HEK293 (cell line): Measurements from ENCODE around the gene RIPK4.

Experiments
- KLF1 ChIP-seq: fragments of 450-650 bp; formaldehyde crosslinking; IDR thresholded peaks from 2 replicates; pipeline ENCODE4 v1.5.1; 2016; ENCODE audit warnings: missing biosample characterization, missing genetic modification characterization
- ZFHX2 ChIP-seq: fragments of 450-650 bp; formaldehyde crosslinking; conservative IDR thresholded peaks from 2 replicates; pipeline ENCODE4 v1.5.1; 2016; ENCODE audit warnings: missing biosample characterization, missing genetic modification characterization
- ZNF274 ChIP-seq, 2 experiments: fragments of 200-500 bp in 1 of 2; fragments of 450-650 bp in 1 of 2; sonication (Bioruptor generic) in 1 of 2; formaldehyde crosslinking in 1 of 2; IDR thresholded peaks; 2 replicates each; pipeline versions ENCODE4 v1.5.1 to v1.6.1; 2014 to 2016; ENCODE audit warnings: borderline replicate concordance in 1 of 2, inconsistent platforms in 1 of 2, low read length in 1 of 2, missing biosample characterization in 1 of 2, missing genetic modification characterization in 1 of 2
- ZNF335 ChIP-seq: fragments of 450-650 bp; formaldehyde crosslinking; conservative IDR thresholded peaks from 2 replicates; pipeline ENCODE4 v1.5.1; 2016; ENCODE audit warnings: missing biosample characterization, missing genetic modification characterization
- ZNF366 ChIP-seq: fragments of 450-650 bp; formaldehyde crosslinking; conservative IDR thresholded peaks from 2 replicates; pipeline ENCODE4 v1.5.1; 2016; ENCODE audit warnings: missing biosample characterization, missing genetic modification characterization
- ZNF416 ChIP-seq: fragments of 450-650 bp; formaldehyde crosslinking; IDR thresholded peaks from 2 replicates; pipeline ENCODE4 v1.5.1; 2016; ENCODE audit warnings: missing biosample characterization, missing genetic modification characterization
- ZNF529 ChIP-seq: fragments of 450-650 bp; formaldehyde crosslinking; IDR thresholded peaks from 2 replicates; pipeline ENCODE4 v1.5.1; 2017; ENCODE audit warnings: missing genetic modification characterization, missing biosample characterization; ENCODE audit not compliant: insufficient replicate concordance
- ZNF571 ChIP-seq: fragments of 450-650 bp; formaldehyde crosslinking; IDR thresholded peaks from 2 replicates; pipeline ENCODE4 v1.5.0; 2017; ENCODE audit warnings: missing biosample characterization, missing genetic modification characterization
- ZNF747 ChIP-seq: fragments of 450-650 bp; formaldehyde crosslinking; IDR thresholded peaks from 2 replicates; pipeline ENCODE4 v1.5.1; 2016; ENCODE audit warnings: missing biosample characterization, missing genetic modification characterization
- ZNF76 ChIP-seq: fragments of 450-650 bp; formaldehyde crosslinking; IDR thresholded peaks from 2 replicates; pipeline ENCODE4; 2016; ENCODE audit warnings: low read depth, missing biosample characterization, missing genetic modification characterization, borderline replicate concordance
- TF ChIP-seq, protein P1 (sequence below): fragments of 450-650 bp; formaldehyde crosslinking; conservative IDR thresholded peaks from 2 replicates; pipeline ENCODE4 v1.5.1; 2016; ENCODE audit warnings: low read depth, missing biosample characterization, missing genetic modification characterization
- TF ChIP-seq, protein P2 (sequence below): fragments of 450-650 bp; formaldehyde crosslinking; IDR thresholded peaks from 2 replicates; pipeline ENCODE4 v1.5.1; 2016; ENCODE audit warnings: missing biosample characterization, missing genetic modification characterization
- TF ChIP-seq, protein P3 (sequence below): fragments of 450-650 bp; formaldehyde crosslinking; IDR thresholded peaks from 2 replicates; pipeline ENCODE4 v1.5.1; 2016; ENCODE audit warnings: missing biosample characterization, missing genetic modification characterization, borderline replicate concordance

DNA sequence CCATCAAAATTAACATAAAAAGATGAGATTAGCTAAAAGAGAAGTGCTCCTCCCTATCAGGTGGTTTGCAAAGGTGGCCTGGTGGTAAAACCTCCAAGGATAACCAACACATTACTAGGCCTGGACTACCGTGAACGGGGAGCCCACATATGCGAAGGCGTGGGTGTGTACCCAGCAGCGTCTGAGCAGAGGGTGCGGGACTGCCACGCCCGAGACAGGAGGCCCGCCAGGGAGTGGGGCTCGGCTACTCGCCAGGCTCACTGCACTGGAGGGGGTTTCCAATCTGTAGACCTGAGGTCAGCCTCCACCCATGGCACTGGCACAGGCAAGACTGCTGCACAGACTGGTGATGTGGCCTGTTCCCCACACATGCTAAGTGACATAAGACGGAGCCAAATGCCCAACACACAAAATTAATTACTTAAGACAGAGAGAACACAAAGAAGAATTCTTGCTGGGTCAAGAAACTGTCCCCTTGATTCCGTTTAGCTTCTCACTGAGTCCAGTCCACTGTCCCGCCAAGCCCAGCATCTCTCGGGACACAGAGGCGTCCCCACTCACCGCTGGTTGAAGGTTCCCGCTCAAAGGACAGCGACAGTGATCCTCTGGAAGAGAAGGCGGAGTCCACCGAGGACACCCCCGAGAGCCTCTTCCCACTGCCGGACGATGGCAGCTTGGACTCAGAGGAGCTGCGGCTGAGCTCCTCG is 23.4 kb downstream of the RIPK4 start:
- TF ChIP-seq, protein P1, sequence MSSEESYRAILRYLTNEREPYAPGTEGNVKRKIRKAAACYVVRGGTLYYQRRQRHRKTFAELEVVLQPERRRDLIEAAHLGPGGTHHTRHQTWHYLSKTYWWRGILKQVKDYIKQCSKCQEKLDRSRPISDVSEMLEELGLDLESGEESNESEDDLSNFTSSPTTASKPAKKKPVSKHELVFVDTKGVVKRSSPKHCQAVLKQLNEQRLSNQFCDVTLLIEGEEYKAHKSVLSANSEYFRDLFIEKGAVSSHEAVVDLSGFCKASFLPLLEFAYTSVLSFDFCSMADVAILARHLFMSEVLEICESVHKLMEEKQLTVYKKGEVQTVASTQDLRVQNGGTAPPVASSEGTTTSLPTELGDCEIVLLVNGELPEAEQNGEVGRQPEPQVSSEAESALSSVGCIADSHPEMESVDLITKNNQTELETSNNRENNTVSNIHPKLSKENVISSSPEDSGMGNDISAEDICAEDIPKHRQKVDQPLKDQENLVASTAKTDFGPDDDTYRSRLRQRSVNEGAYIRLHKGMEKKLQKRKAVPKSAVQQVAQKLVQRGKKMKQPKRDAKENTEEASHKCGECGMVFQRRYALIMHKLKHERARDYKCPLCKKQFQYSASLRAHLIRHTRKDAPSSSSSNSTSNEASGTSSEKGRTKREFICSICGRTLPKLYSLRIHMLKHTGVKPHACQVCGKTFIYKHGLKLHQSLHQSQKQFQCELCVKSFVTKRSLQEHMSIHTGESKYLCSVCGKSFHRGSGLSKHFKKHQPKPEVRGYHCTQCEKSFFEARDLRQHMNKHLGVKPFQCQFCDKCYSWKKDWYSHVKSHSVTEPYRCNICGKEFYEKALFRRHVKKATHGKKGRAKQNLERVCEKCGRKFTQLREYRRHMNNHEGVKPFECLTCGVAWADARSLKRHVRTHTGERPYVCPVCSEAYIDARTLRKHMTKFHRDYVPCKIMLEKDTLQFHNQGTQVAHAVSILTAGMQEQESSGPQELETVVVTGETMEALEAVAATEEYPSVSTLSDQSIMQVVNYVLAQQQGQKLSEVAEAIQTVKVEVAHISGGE (tag by site-specific recombination) = no peak
- TF ChIP-seq, protein P2, sequence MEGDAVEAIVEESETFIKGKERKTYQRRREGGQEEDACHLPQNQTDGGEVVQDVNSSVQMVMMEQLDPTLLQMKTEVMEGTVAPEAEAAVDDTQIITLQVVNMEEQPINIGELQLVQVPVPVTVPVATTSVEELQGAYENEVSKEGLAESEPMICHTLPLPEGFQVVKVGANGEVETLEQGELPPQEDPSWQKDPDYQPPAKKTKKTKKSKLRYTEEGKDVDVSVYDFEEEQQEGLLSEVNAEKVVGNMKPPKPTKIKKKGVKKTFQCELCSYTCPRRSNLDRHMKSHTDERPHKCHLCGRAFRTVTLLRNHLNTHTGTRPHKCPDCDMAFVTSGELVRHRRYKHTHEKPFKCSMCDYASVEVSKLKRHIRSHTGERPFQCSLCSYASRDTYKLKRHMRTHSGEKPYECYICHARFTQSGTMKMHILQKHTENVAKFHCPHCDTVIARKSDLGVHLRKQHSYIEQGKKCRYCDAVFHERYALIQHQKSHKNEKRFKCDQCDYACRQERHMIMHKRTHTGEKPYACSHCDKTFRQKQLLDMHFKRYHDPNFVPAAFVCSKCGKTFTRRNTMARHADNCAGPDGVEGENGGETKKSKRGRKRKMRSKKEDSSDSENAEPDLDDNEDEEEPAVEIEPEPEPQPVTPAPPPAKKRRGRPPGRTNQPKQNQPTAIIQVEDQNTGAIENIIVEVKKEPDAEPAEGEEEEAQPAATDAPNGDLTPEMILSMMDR = no peak
- TF ChIP-seq KLF1 (peak; percentile 73), ZNF335 (no peak), ZNF76 (tag by site-specific recombination) (no peak), ZNF747 (no peak), ZNF366 (no peak), ZNF274 (IDR thresholded peaks at IDR 0.05; ENCODE audit: low read length) (no peak), ZNF274 (tag by site-specific recombination; IDR thresholded peaks at IDR 0.05; ENCODE audit: borderline replicate concordance) (no peak), ZFHX2 (tag by site-specific recombination) (no peak), ZNF416 (tag by site-specific recombination) (no peak), ZNF571 (tag by site-specific recombination) (no peak), ZNF529 (tag by site-specific recombination) (no peak)
- TF ChIP-seq, protein P3, sequence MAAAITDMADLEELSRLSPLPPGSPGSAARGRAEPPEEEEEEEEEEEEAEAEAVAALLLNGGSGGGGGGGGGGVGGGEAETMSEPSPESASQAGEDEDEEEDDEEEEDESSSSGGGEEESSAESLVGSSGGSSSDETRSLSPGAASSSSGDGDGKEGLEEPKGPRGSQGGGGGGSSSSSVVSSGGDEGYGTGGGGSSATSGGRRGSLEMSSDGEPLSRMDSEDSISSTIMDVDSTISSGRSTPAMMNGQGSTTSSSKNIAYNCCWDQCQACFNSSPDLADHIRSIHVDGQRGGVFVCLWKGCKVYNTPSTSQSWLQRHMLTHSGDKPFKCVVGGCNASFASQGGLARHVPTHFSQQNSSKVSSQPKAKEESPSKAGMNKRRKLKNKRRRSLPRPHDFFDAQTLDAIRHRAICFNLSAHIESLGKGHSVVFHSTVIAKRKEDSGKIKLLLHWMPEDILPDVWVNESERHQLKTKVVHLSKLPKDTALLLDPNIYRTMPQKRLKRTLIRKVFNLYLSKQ (tag by site-specific recombination) = no peak
